Aorta (tissue), 5 donors: Measurements from ENCODE around the gene ADAR. TPM values are rescaled to one million over a fixed set of nuclear protein-coding genes. Genes with fewer than 3 reads are reported as not detected.

Experiments
- ATAC-seq: fragments of 200-7000 bp; cut with Tn5 transposase; one replicate; pipeline ENCODE4 v1.9.1; 2022; ENCODE audit warnings: moderate library complexity; ENCODE audit not compliant: low FRiP score
- DNase-seq, 2 donors: peaks; one replicate each; pipeline ENCODE4 v3.0.0-alpha.2; 2020
- H3K27ac ChIP-seq, 2 donors: one replicate each; pipeline ENCODE4 v1.5.1; 2013; ENCODE audit warnings: low read length in 2 of 2, mild to moderate bottlenecking in 2 of 2, moderate library complexity in 2 of 2, control low read depth in 1 of 2, inconsistent platforms in 1 of 2, low read depth in 1 of 2
- H3K27me3 ChIP-seq, 2 donors: one replicate each; pipeline ENCODE4 v1.6.1; 2013; ENCODE audit warnings: control low read depth in 1 of 2, low read length in 1 of 2, mild to moderate bottlenecking in 1 of 2, moderate library complexity in 1 of 2; ENCODE audit not compliant: insufficient read depth in 2 of 2, control insufficient read depth in 1 of 2
- H3K36me3 ChIP-seq, 2 donors: one replicate each; pipeline ENCODE4 v1.6.1; 2013; ENCODE audit warnings: control low read depth in 1 of 2, low read length in 1 of 2, mild to moderate bottlenecking in 1 of 2; ENCODE audit not compliant: insufficient read depth in 2 of 2, control insufficient read depth in 1 of 2
- H3K4me1 ChIP-seq, 2 donors: one replicate each; pipeline ENCODE4 v1.6.1; 2013; ENCODE audit warnings: low read length in 2 of 2, control low read depth in 1 of 2, mild to moderate bottlenecking in 1 of 2, moderate library complexity in 1 of 2; ENCODE audit not compliant: insufficient read depth in 2 of 2, control insufficient read depth in 1 of 2
- H3K4me3 ChIP-seq, 2 donors: one replicate each; pipeline ENCODE4 v1.5.1; 2013; ENCODE audit warnings: low read length in 2 of 2, control low read depth in 1 of 2, mild to moderate bottlenecking in 1 of 2
- H3K9me3 ChIP-seq: one replicate; pipeline ENCODE4 v1.6.1; 2013; ENCODE audit warnings: mild to moderate bottlenecking, low read length; ENCODE audit not compliant: control insufficient read depth
- WGBS, 2 donors: extraction: QIAGEN DNeasy Blood & Tissue Kit; methylation state at CpG; one replicate each; pipeline ENCODE4 v1.1.7; 2013; 5-methylcytosine and 5-hydroxymethylcytosine counted together
- intact Hi-C, 2 donors: fragments of 100-400 bp; cut with DNase I; formaldehyde crosslinking; loops; one replicate each; pipeline versions ENCODE4 v1.14.2 to v1.15.0; 2022
- polyA plus RNA-seq, 2 donors: library from polyadenylated mRNA; stranded (reverse); fragments of 200-250 nt; gene quantifications; one replicate each; pipeline ENCODE4 v1.2.3, GENCODE V29; 2013
- total RNA-seq, 2 donors: library from RNA; stranded (reverse); fragmentation: NEBNext Ultra II Directional; extraction: Animal tissue kit (Norgen Biotek cat#: 25700); gene quantifications; one replicate each; pipeline ENCODE4 v1.2.1, GENCODE V29; 2021
- donor health status: healthy with polysubstance abuse.
- donor health status: Bipolar disorder and iron deficiency.
- donor health status: DM: no; HTN: no; CAD: no.
- donor health status: DM: no; HTN: no; CAD: no.
- donor health status: DM: yes; HTN: yes; CAD: no.

ADAR gene
- total and polyA plus RNA-seq, 4 donors, result 22.9 to 138 (median 79.4) TPM

- Histone ChIP-seq H3K27me3 (no peaks in the 10 kb centered on the region), H3K9me3 (no peaks in the 10 kb centered on the region), H3K36me3 (no peaks in the 10 kb centered on the region), H3K4me3 (no peak overlapping the region), H3K4me1 (peaks cover 0 to 4% of the 10 kb centered on the region in 2 donors), H3K27ac (no peak overlapping the region)
- intact Hi-C loops, result no loop called here
- DNase-seq (no peak), ATAC-seq (no peak)
- WGBS, 2 donors, result 70 to 78% methylated on average over 5 of the region's 5 CpGs
Observed at GRCh38 chr1:154621875-154622274, 13.9 kb upstream of the ADAR start.

- no peak for DNase-seq
- no peak overlapping the region for H3K27ac ChIP-seq
- WGBS, 2 donors, result 64 to 73% methylated on average over 3 of the region's 3 CpGs
- H3K27me3 ChIP-seq, result no peaks in the 10 kb centered on the region
- intact Hi-C loops, result no loop called here
- no peaks in the 10 kb centered on the region for H3K9me3 ChIP-seq
- no peak overlapping the region for H3K4me3 ChIP-seq
- H3K36me3 ChIP-seq, result no peaks in the 10 kb centered on the region
- ATAC-seq, result no peak
- H3K4me1 ChIP-seq, result no peaks in the 10 kb centered on the region
Observed at GRCh38 chr1:154620751-154621150, 12.8 kb upstream of the ADAR start.

GRCh38 chr1:154619181-154619948 lies 11.4 kb upstream of the ADAR start:
- ATAC-seq (no peak), DNase-seq (no peak)
- H3K27me3 ChIP-seq, result no peaks in the 10 kb centered on the region
- no peak overlapping the region for H3K27ac ChIP-seq
- H3K4me1 ChIP-seq, result no peaks in the 10 kb centered on the region
- intact Hi-C loops, result no loop called here
- WGBS, 2 donors, result 87 to 88% methylated on average over 5 of the region's 5 CpGs
- H3K4me3 ChIP-seq, result no peak overlapping the region
- no peaks in the 10 kb centered on the region for H3K9me3 ChIP-seq
- peaks cover 0 to under 1% of the 10 kb centered on the region in 2 donors for H3K36me3 ChIP-seq

GRCh38 chr1:154616659-154617345 lies 8.8 kb upstream of the ADAR start:
- Histone ChIP-seq H3K9me3 (no peaks in the 10 kb centered on the region), H3K27ac (no peak overlapping the region), H3K4me1 (no peaks in the 10 kb centered on the region), H3K27me3 (no peaks in the 10 kb centered on the region), H3K36me3 (peaks cover 0 to 1% of the 10 kb centered on the region in 2 donors), H3K4me3 (no peak overlapping the region)
- ATAC-seq (no peak), DNase-seq (no peak)
- intact Hi-C loops, result no loop called here
- WGBS, 2 donors, result 78 to 85% methylated on average over 5 of the region's 5 CpGs

GRCh38 chr1:154615411-154615810 lies 7.4 kb upstream of the ADAR start:
- intact Hi-C loops, result no loop called here
- Histone ChIP-seq H3K4me3 (no peak overlapping the region), H3K9me3 (no peaks in the 10 kb centered on the region), H3K4me1 (no peaks in the 10 kb centered on the region), H3K36me3 (peaks cover 0 to 1% of the 10 kb centered on the region in 2 donors), H3K27me3 (no peaks in the 10 kb centered on the region), H3K27ac (no peak overlapping the region)
- DNase-seq (no peak), ATAC-seq (no peak)
- WGBS, 2 donors, result 90 to 93% methylated on average over 4 of the region's 4 CpGs

- Histone ChIP-seq H3K36me3 (peaks cover 0 to 1% of the 10 kb centered on the region in 2 donors), H3K27ac (no peak overlapping the region), H3K27me3 (no peaks in the 10 kb centered on the region), H3K4me3 (no peak overlapping the region), H3K4me1 (no peaks in the 10 kb centered on the region), H3K9me3 (no peaks in the 10 kb centered on the region)
- intact Hi-C loops, result no loop called here
- no peak for ATAC-seq
- no peak for DNase-seq
- WGBS, 2 donors, result 76 to 80% methylated on average over 6 of the region's 6 CpGs
Observed at GRCh38 chr1:154614901-154615300, 6.9 kb upstream of the ADAR start.

GRCh38 chr1:154614247-154614646 lies 6.3 kb upstream of the ADAR start:
- 97% methylated on average over 4 of the region's 4 CpGs for WGBS, 2 donors
- Histone ChIP-seq H3K27ac (no peak overlapping the region), H3K4me1 (no peaks in the 10 kb centered on the region), H3K9me3 (no peaks in the 10 kb centered on the region), H3K36me3 (peaks cover 0 to 1% of the 10 kb centered on the region in 2 donors), H3K27me3 (no peaks in the 10 kb centered on the region), H3K4me3 (no peak overlapping the region)
- no peak for ATAC-seq
- DNase-seq, result no peak
- intact Hi-C loops, result no loop called here

- 80 to 82% methylated on average over 10 of the region's 10 CpGs for WGBS, 2 donors
- no peak overlapping the region for H3K4me3 ChIP-seq
- peaks cover 0 to 1% of the 10 kb centered on the region in 2 donors for H3K36me3 ChIP-seq
- no peaks in the 10 kb centered on the region for H3K4me1 ChIP-seq
- no peaks in the 10 kb centered on the region for H3K27me3 ChIP-seq
- H3K27ac ChIP-seq, result no peak overlapping the region
- ATAC-seq (no peak), DNase-seq (no peak)
- intact Hi-C loops, result no loop called here
- no peaks in the 10 kb centered on the region for H3K9me3 ChIP-seq
Observed at GRCh38 chr1:154611150-154611862, 3.3 kb upstream of the ADAR start.
